Ectodermal cell (in vitro differentiated cells): ENCODE data around the gene OR4Q2. TPM values are rescaled to one million over a fixed set of nuclear protein-coding genes. Genes with fewer than 3 reads are reported as not detected.
"Not testable (repeated sequence)": the region's sequence is repeated elsewhere in the genome, so short reads cannot be mapped to it uniquely, and the experiment has no call there.

Source experiments
- H3K27ac ChIP-seq: 2 replicates; pipeline ENCODE4 v1.7.0; 2013; ENCODE audit warnings: mild to moderate bottlenecking, low read depth, low read length; ENCODE audit not compliant: insufficient read depth, poor library complexity, severe bottlenecking
- H3K27me3 ChIP-seq: 2 replicates; pipeline ENCODE4 v1.7.0; 2013; ENCODE audit warnings: mild to moderate bottlenecking, low read length; ENCODE audit not compliant: insufficient read depth, control insufficient read depth, poor library complexity, severe bottlenecking
- H3K36me3 ChIP-seq: one replicate; pipeline ENCODE4 v1.7.0; 2013; ENCODE audit warnings: low read length; ENCODE audit not compliant: control insufficient read depth, insufficient read depth
- H3K4me1 ChIP-seq: one replicate; pipeline ENCODE4 v1.7.0; 2013; ENCODE audit warnings: low read length; ENCODE audit not compliant: control insufficient read depth, insufficient read depth
- H3K4me3 ChIP-seq: 2 replicates; pipeline ENCODE4 v1.7.0; 2013; ENCODE audit warnings: low read depth, low read length, control low read depth; ENCODE audit not compliant: insufficient read depth
- H3K9me3 ChIP-seq: 2 replicates; pipeline ENCODE4 v1.7.0; 2013; ENCODE audit warnings: mild to moderate bottlenecking, low read length, moderate library complexity; ENCODE audit not compliant: control insufficient read depth
- WGBS, 2 experiments: methylation state at CpG; one replicate each; pipeline ENCODE4 v1.1.7; 2013; ENCODE audit warnings: missing lambda C conversion rate in 2 of 2; 5-methylcytosine and 5-hydroxymethylcytosine counted together
- polyA plus RNA-seq, 4 experiments: library from polyadenylated mRNA; stranded (reverse); fragments of 50-300 nt; gene quantifications; one replicate each; pipeline ENCODE4 v1.2.3, GENCODE V29; 2013

The OR4Q2 gene
- polyA plus RNA-seq (2013, experiment 1 of 4), result not detected
- polyA plus RNA-seq (2013, experiment 2 of 4), result not detected
- not detected for polyA plus RNA-seq (2013, experiment 3 of 4)
- not detected for polyA plus RNA-seq (2013, experiment 4 of 4)

- Histone ChIP-seq H3K4me3 (no peak within 1 kb of the TSS), H3K27ac (no peak within 1 kb of the TSS), H3K4me1 (no peaks in the 10 kb centered on the region), H3K36me3 (no peaks in the 10 kb centered on the region), H3K9me3 (peaks cover 21% of the 10 kb centered on the region), H3K27me3 (no peaks in the 10 kb centered on the region)
Measured at GRCh38 chr14:20001863-20002262, at the start of gene OR4Q2. Gene OR4Q2, plus strand, starts transcription at chr14:20002163.

DNA sequence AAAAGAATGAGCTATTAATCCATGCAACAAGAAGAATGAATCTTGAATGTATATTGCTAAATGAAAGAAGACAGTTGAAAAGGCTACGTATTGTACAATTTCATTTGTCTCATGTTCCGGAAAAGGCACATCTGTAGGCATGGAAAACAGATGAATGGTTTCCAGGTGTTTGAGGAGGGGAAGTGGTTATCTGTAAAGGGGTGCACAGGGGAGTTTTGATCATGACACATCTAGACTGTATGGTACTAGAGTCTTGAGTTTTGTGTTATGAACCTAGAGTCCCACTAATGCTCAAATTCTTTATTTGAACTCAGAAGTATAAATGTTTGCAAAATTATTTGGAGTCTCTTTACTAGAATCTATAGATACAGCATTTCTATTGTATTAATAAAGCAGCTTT, 32.2 kb upstream of the OR4Q2 start:
- not testable (repeated sequence) for H3K4me3 ChIP-seq, H3K27ac ChIP-seq, H3K4me1 ChIP-seq, H3K27me3 ChIP-seq, H3K36me3 ChIP-seq, H3K9me3 ChIP-seq
- WGBS, 2 experiments, result 38 to 45% methylated on average over 2 of the region's 2 CpGs

- peaks cover 5% of the 10 kb centered on the region for H3K9me3 ChIP-seq
- no peaks in the 10 kb centered on the region for H3K36me3 ChIP-seq
- no peak overlapping the region for H3K27ac ChIP-seq
- H3K4me3 ChIP-seq, result no peak overlapping the region
- no peaks in the 10 kb centered on the region for H3K4me1 ChIP-seq
- no peaks in the 10 kb centered on the region for H3K27me3 ChIP-seq
- WGBS, 2 experiments, result 75% methylated on average over 1 of the region's 1 CpG; no CpG with 5 or more reads in 1 of the 2 experiments
Measured at GRCh38 chr14:19974844-19975243, 27.1 kb upstream of the OR4Q2 start.

DNA sequence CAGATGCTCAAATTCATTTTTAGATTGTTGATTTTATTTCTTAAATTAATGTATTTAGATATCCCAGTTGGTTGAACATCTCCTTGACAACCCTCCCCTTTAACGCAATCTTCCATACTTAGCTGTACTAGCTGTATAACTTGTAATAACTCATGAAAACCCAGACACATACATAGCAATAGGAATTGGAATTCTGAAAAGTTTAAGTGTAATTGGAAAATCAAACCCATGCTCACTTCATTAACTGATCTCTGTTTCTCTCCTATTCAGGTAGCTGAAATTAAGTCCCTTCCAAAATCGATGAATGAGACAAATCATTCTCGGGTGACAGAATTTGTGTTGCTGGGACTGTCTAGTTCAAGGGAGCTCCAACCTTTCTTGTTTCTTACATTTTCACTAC, 26.7 kb upstream of the OR4Q2 start, which contains the start of gene OR4K15:
TSS of gene OR4K15 (plus strand) at position 301 of the 400 bp plus-strand sequence. CDS start at position 301, 0 bp downstream.
- 91 to 94% methylated on average over 2 of the region's 3 CpGs for WGBS, 2 experiments
- no peaks in the 10 kb centered on the region for H3K36me3 ChIP-seq
- no peaks in the 10 kb centered on the region for H3K4me1 ChIP-seq
- no peak within 1 kb of the TSS for H3K27ac ChIP-seq
- no peak within 1 kb of the TSS for H3K4me3 ChIP-seq
- no peaks in the 10 kb centered on the region for H3K27me3 ChIP-seq
- H3K9me3 ChIP-seq, result peaks cover 6% of the 10 kb centered on the region

- no peaks in the 10 kb centered on the region for H3K27me3 ChIP-seq
- H3K4me3 ChIP-seq, result no peak overlapping the region
- WGBS, 2 experiments, result 57 to 67% methylated on average over 2 of the region's 2 CpGs
- no peaks in the 10 kb centered on the region for H3K4me1 ChIP-seq
- peaks cover 15% of the 10 kb centered on the region for H3K9me3 ChIP-seq
- H3K36me3 ChIP-seq, result no peaks in the 10 kb centered on the region
- no peak overlapping the region for H3K27ac ChIP-seq
Measured at GRCh38 chr14:19993438-19993837, 8.5 kb upstream of the OR4Q2 start.

GRCh38 chr14:20002319-20002718, 356 bp downstream of the OR4Q2 start:
- Histone ChIP-seq H3K27me3 (no peaks in the 10 kb centered on the region), H3K4me3 (no peak overlapping the region), H3K4me1 (no peaks in the 10 kb centered on the region), H3K9me3 (peaks cover 21% of the 10 kb centered on the region), H3K27ac (no peak overlapping the region), H3K36me3 (no peaks in the 10 kb centered on the region)
- WGBS, 2 experiments, result 88% methylated on average over 7 of the region's 7 CpGs

GRCh38 chr14:20008156-20008555, 6.2 kb downstream of the OR4Q2 start:
- Histone ChIP-seq H3K27me3 (no peaks in the 10 kb centered on the region), H3K9me3 (peaks cover 12% of the 10 kb centered on the region), H3K27ac (no peak overlapping the region), H3K36me3 (no peaks in the 10 kb centered on the region), H3K4me3 (no peak overlapping the region), H3K4me1 (no peaks in the 10 kb centered on the region)

GRCh38 chr14:20019257-20019865, 17.4 kb downstream of the OR4Q2 start, which contains the start of gene OR4K14:
Gene OR4K14, minus strand, starts transcription at chr14:20019307. Its CDS starts 4,114 bp downstream, at chr14:20015193.
- Histone ChIP-seq H3K27ac (no peak within 1 kb of the TSS), H3K36me3 (no peaks in the 10 kb centered on the region), H3K9me3 (peaks cover 27% of the 10 kb centered on the region), H3K27me3 (no peaks in the 10 kb centered on the region), H3K4me1 (no peaks in the 10 kb centered on the region), H3K4me3 (no peak within 1 kb of the TSS)
- 60 to 63% methylated on average over 1 of the region's 2 CpGs for WGBS, 2 experiments

DNA sequence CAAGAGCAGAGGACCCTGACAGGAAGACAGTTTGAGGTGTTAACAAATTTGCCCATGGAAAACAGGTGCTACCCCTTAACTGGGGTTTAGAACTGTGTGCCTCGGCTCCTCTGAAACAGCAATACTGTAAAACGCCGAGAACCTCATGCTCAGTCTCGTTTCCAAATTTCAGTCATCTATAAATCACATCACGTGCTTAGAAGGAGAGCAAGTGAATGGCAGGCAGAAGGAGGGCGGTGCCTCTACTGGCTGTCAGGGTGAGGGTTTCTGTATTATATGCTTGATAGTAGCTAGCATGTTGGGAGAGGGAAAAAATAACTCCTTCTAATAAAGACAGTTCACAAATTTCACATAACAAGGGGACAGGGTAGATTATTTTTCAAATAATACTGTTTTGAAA, 29.1 kb downstream of the OR4Q2 start:
- H3K4me3 ChIP-seq, result no peak overlapping the region
- H3K27me3 ChIP-seq, result no peaks in the 10 kb centered on the region
- H3K27ac ChIP-seq, result no peak overlapping the region
- H3K4me1 ChIP-seq, result no peaks in the 10 kb centered on the region
- peaks cover 23% of the 10 kb centered on the region for H3K9me3 ChIP-seq
- 77 to 80% methylated on average over 5 to 6 of the region's 6 CpGs for WGBS, 2 experiments
- no peaks in the 10 kb centered on the region for H3K36me3 ChIP-seq

GRCh38 chr14:20035449-20035848, 33.5 kb downstream of the OR4Q2 start:
- Histone ChIP-seq H3K27me3 (no peaks in the 10 kb centered on the region), H3K9me3 (peaks cover 22% of the 10 kb centered on the region), H3K4me3 (no peak overlapping the region), H3K4me1 (no peaks in the 10 kb centered on the region), H3K36me3 (no peaks in the 10 kb centered on the region), H3K27ac (no peak overlapping the region)
- WGBS, 2 experiments, result 70% methylated on average over 2 of the region's 3 CpGs; no CpG with 5 or more reads in 1 of the 2 experiments
